Thyroid gland (tissue), 4 donors: ENCODE measurements around the gene POLR3A. TPM values are rescaled to one million over a fixed set of nuclear protein-coding genes. Genes with fewer than 3 reads are reported as not detected.

Experiments
- DNase-seq, 2 donors: peaks; one replicate each; pipeline ENCODE4 v3.0.0-alpha.2; 2019
- H3K27ac ChIP-seq, 3 donors: fragments of 200-600 bp; sonication (generic); 1 replicate in 2 of 3; 2 replicates in 1 of 3; pipeline ENCODE4 v1.5.1; 2016 to 2019; ENCODE audit warnings: mild to moderate bottlenecking in 1 of 3, moderate library complexity in 1 of 3
- H3K27me3 ChIP-seq: fragments of 200-600 bp; sonication (generic); one replicate; pipeline ENCODE4 v1.5.1; 2019
- H3K36me3 ChIP-seq, 2 donors: fragments of 200-600 bp; sonication (generic); one replicate each; pipeline ENCODE4 v1.5.1; 2016 to 2019
- H3K4me1 ChIP-seq, 2 donors: fragments of 200-600 bp; sonication (generic); one replicate each; pipeline ENCODE4 v1.5.1; 2017 to 2019
- H3K4me3 ChIP-seq, 3 donors: fragments of 200-600 bp; sonication (generic); replicated peaks in 1 of 3; 1 replicate in 2 of 3; 2 replicates in 1 of 3; pipeline ENCODE4 v1.5.1; 2016; ENCODE audit warnings: mild to moderate bottlenecking in 1 of 3
- H3K9me3 ChIP-seq: fragments of 200-600 bp; sonication (generic); one replicate; pipeline ENCODE4 v1.5.1; 2017
- CTCF ChIP-seq, 6 experiments: fragments of 200-600 bp in 3 of 6; fragments of 450-650 bp in 3 of 6; sonication (generic) in 3 of 6; IDR thresholded peaks; one replicate each; pipeline ENCODE4 v1.5.1; 2016 to 2019; ENCODE audit warnings: antibody characterized with exemption in 6 of 6, mild to moderate bottlenecking in 2 of 6, inconsistent platforms in 1 of 6, moderate library complexity in 1 of 6
- POLR2A ChIP-seq, 2 donors: fragments of 450-650 bp; IDR thresholded peaks; one replicate each; pipeline ENCODE4 v1.6.1; 2017; ENCODE audit warnings: antibody characterized with exemption in 2 of 2, mild to moderate bottlenecking in 2 of 2, moderate library complexity in 1 of 2
- WGBS, 2 donors: methylation state at CpG; one replicate each; pipeline ENCODE4 v1.1.5; 2017; 5-methylcytosine and 5-hydroxymethylcytosine counted together
- intact Hi-C: fragments of 100-400 bp; cut with DNase I; formaldehyde crosslinking; loops from one replicate; pipeline ENCODE4 v1.15.1; 2023
- total RNA-seq, 4 donors: library from RNA; depleted of rRNA; stranded (reverse); fragments of >200 nt; gene quantifications; one replicate each; pipeline ENCODE4 v1.2.3, GENCODE V29; 2016

POLR3A gene
- total RNA-seq, 4 donors from 2014 or later: 14.5 to 21.5 (median 16.6) TPM

- no peak for DNase-seq
- WGBS, 2 donors: 79 to 97% methylated on average over 1 of the region's 1 CpG
- Histone ChIP-seq H3K4me3 (no peak overlapping the region), H3K9me3 (no peaks in the 10 kb centered on the region), H3K27me3 (no peaks in the 10 kb centered on the region), H3K36me3 (no peaks in the 10 kb centered on the region), H3K27ac (no peak overlapping the region), H3K4me1 (peaks cover 0 to 3% of the 10 kb centered on the region in 2 donors)
- intact Hi-C loops: no loop called here
- TF ChIP-seq CTCF (IDR thresholded peaks at IDR 0.05) (no peak), POLR2A (IDR thresholded peaks at IDR 0.05) (no peak)
Measured at GRCh38 chr10:77964811-77965210, 64.5 kb downstream of the POLR3A start.

GRCh38 chr10:77963901-77964300 lies 65.4 kb downstream of the POLR3A start:
- no peak for TF ChIP-seq POLR2A (IDR thresholded peaks at IDR 0.05)
- TF ChIP-seq CTCF (IDR thresholded peaks at IDR 0.05): no peak
- H3K27me3 ChIP-seq: no peaks in the 10 kb centered on the region
- H3K4me3 ChIP-seq: no peak overlapping the region
- H3K4me1 ChIP-seq: peaks cover 0 to 6% of the 10 kb centered on the region in 2 donors
- intact Hi-C loops: no loop called here
- no peaks in the 10 kb centered on the region for H3K36me3 ChIP-seq
- H3K27ac ChIP-seq: no peak overlapping the region
- no peak for DNase-seq
- WGBS, 2 donors: 98 to 99% methylated on average over 7 of the region's 7 CpGs
- H3K9me3 ChIP-seq: no peaks in the 10 kb centered on the region

GRCh38 chr10:77962350-77963146 lies 66.8 kb downstream of the POLR3A start:
- Histone ChIP-seq H3K4me3 (no peak overlapping the region), H3K9me3 (no peaks in the 10 kb centered on the region), H3K4me1 (peaks cover 0 to 6% of the 10 kb centered on the region in 2 donors), H3K27me3 (no peaks in the 10 kb centered on the region), H3K36me3 (no peaks in the 10 kb centered on the region), H3K27ac (no peak overlapping the region)
- TF ChIP-seq CTCF (IDR thresholded peaks at IDR 0.05): no peak
- no peak for DNase-seq
- intact Hi-C loops: no loop called here
- 87 to 91% methylated on average over 7 of the region's 7 CpGs for WGBS, 2 donors

- peaks cover 0 to 6% of the 10 kb centered on the region in 2 donors for H3K4me1 ChIP-seq
- no peaks in the 10 kb centered on the region for H3K9me3 ChIP-seq
- TF ChIP-seq POLR2A (IDR thresholded peaks at IDR 0.05) (no peak), CTCF (IDR thresholded peaks at IDR 0.05) (no peak)
- intact Hi-C loops: no loop called here
- H3K27me3 ChIP-seq: no peaks in the 10 kb centered on the region
- H3K4me3 ChIP-seq: no peak overlapping the region
- no peaks in the 10 kb centered on the region for H3K36me3 ChIP-seq
- 94 to 99% methylated on average over 6 of the region's 6 CpGs for whole genome bisulfite sequencing, 2 donors
- no peak for DNase-seq
- H3K27ac ChIP-seq: no peak overlapping the region
Measured at GRCh38 chr10:77961668-77962067, 67.6 kb downstream of the POLR3A start.

GRCh38 chr10:77960829-77961329 lies 68.4 kb downstream of the POLR3A start:
- no peak for TF ChIP-seq POLR2A (IDR thresholded peaks at IDR 0.05)
- no peak for TF ChIP-seq CTCF (IDR thresholded peaks at IDR 0.05)
- no peak overlapping the region for H3K4me3 ChIP-seq
- peaks cover 0 to 6% of the 10 kb centered on the region in 2 donors for H3K4me1 ChIP-seq
- H3K27ac ChIP-seq: no peak overlapping the region
- no peaks in the 10 kb centered on the region for H3K36me3 ChIP-seq
- no peak for DNase-seq
- H3K9me3 ChIP-seq: no peaks in the 10 kb centered on the region
- intact Hi-C loops: no loop called here
- H3K27me3 ChIP-seq: no peaks in the 10 kb centered on the region
- WGBS, 2 donors: 85 to 94% methylated on average over 6 of the region's 6 CpGs
